Measurements from ENCODE around the gene VAV3.

DNA sequence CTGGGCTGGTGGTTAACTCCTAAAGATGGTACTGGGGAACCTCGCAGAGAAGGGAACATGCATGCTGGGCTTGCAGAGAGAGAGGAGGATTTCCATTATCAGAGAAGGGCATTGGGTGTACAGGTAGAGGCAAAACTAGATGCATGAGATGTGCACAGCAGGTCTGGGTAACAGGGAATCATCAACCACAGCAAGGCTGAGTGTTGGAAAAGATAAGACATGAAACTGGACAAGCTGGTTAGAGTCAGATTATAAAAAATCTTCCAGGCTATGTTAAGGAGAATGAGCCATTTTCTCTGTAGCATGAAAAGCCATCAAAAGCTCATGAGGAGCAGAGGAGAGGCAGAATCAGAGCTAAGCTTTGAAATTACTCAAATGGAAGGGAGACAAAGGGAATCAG lies 147.8 kb downstream of the VAV3 start:
- TF ChIP-seq CTCF (conservative IDR thresholded peaks at IDR 0.05; ENCODE audit: low read length) (no peak), EZH2phosphoT487 (IDR thresholded peaks at IDR 0.05; ENCODE audit: borderline replicate concordance, low read depth, low read length) (no peak)

All from OCI-LY7 (cell line).